ENCODE results near the gene CDK13.
A peak's percentile ranks its signal among the peaks of the same experiment; 100 is the strongest.
"Not testable (repeated sequence)": the region's sequence is repeated elsewhere in the genome, so short reads cannot be mapped to it uniquely, and the experiment has no call there.

Gene CDK13

DNA sequence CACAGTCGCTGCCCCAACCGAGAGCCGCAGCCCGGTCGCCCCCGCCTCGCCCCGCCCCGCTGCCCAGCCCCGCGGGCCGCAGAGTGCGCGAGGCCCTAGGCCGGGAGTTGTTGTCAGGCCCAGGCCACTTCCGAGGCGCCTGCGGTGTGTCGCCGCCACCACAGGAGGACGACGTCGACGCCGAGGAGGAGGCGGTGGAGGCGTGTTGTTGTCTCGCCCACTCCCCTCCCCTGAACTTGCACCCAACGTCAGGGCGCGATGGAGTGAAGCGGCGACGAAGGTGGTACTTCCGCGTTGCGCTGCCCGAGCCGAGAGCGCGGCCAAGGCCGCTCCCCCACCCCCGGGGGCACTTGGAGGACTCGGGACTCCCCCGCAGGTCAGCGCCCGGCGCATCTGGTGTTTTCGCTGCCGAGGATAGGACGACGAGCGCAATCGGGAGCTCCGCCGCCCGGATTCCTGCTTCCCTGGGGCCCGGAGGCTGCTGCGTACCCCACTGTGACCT lies at the start of gene CDK13:
CDK13 (plus strand) TSS at position 286 of the 502 bp plus-strand sequence. CDS start 386 bp downstream, outside the sequence.
- DNase-seq, result peak; percentile 88

DNA sequence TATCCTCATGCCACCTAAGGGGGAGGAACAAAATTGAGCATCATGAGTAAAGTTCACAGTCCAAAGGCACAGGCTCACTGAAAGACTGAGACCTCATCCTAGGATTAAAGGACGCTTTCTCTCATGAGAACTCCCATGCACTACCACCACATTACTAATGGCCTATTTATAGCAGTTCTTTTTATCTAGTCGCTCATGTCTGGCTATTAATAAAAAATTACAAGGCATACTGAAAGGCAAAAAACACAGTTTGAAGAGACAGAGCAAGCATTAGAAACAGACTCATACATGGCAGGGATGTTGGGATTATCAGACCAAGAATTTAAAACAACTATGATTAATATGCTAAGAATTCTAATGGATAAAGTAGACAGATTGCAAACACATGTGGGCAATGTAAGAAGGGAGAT lies 46.0 kb upstream of the CDK13 start:
- DNase-seq, result no peak

GRCh38 chr7:39908141-39908540 lies 41.9 kb upstream of the CDK13 start:
- DNase-seq, result no peak

DNA sequence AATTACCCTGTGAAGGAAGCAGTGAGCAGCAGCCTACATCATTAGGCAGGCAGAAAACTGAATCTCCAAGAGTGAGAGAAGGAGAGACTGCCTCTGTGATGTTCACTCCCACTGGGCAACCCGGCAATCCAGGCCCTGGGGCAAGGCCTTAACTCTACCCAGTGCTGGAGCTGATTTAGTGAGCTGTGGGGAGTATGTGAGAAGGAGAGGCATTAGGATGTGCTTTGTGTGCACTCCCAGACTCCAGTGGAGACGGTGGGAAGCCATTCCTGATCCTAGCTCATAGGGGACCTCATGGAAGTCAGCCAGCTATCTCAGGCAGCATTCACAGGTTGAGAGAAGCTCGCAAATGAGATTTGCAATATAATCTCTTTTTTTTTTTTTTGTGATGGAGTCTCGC lies 41.1 kb upstream of the CDK13 start:
- no peak for DNase-seq

GRCh38 chr7:39909526-39909925 lies 40.5 kb upstream of the CDK13 start:
- no peak for DNase-seq

GRCh38 chr7:39910108-39910869 lies 39.8 kb upstream of the CDK13 start:
- no peak for DNase-seq

- no peak for DNase-seq
Measured at GRCh38 chr7:39911167-39911566, 38.9 kb upstream of the CDK13 start.

DNA sequence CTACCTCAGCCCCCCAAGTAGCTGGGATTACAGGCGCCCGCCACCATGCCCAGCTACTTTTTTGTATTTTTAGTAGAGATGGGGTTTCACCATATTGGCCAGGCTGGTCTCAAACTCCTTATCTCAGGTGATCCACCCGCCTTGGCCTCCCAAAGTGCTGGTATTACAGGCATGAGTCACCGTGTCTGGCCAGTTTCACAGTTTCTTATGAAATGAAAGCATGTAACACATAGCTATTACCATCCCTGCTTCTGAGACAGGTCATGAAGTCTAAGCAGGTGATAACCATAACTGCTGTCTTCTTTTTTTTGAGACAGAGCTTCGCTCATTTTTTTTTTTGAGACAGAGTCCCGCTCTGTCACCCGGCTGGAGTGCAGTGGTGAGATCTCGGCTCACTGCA lies 34.2 kb upstream of the CDK13 start:
- DNase-seq, result not testable (repeated sequence)

DNA sequence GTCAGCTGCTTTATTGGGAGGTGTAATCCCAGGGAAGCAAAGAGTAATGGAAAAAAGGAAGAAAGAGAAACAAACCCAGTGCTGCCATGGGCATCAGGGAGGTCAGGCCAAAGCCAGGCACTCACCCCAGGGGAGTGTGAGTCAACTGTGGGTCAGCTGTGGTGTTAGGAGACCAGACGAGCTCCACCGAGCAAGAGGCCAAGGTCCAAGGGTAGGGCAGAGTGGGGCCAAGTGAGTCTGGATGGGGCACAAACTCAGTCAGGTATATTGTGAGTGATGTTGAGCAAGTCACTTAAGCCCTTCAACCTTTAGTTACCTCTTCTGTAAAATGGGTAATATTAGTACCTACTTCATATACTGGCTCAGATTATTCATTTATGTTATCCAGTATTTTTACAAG lies 30.4 kb upstream of the CDK13 start:
- no peak for DNase-seq

DNA sequence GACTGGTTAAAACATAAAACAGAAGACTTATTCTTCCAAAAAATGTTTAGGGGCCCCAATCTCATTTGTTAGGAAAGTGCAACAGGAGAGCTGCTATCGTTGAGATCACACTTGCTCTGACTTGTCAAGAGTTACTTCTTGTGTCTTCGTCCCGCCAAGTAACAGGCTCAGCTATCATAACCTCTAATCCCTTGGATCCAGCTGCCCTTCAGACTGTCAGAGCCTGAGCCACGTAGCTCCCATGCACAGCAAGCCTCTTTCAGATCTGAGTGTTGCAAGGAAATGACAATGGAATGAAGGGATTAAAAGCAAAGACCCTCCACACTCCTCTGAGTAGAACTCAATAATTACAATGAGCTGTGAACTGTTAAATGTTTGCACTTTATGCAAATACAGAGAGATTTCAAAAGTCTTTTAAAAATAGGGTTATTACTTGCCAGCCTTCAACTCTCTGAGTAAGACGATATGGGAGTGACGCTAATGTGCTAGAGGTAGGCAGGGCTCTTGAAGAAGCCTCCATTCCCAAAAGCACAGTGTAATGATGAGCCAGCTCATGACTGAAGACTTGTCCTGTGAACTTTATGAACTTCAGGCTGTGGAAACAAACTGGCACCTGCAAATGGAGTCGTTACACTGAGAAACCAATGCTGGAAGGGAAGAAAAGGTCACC lies 28.4 kb upstream of the CDK13 start:
- DNase-seq, result no peak

DNA sequence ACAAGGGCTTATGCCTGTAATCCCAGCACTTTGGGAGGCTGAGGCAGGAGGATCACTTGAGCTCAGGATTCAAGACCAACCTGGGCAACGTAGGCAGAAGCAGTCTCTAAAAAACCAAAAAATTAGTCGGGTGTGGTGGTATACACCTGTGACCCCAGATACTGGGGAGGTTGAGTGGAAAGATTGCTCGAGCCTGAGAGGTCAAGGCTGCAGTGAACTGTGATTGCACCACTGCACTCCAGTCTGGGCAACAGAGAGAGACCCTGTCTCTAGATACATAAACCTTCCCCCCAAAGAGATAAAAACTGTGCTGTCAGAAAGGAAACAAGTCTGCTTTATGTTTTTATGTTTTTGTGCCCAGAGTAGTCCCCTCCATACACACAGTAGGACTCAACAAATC lies 27.5 kb upstream of the CDK13 start:
- DNase-seq, result no peak

GRCh38 chr7:39923091-39923490 lies 27.0 kb upstream of the CDK13 start:
- DNase-seq, result no peak

GRCh38 chr7:39924122-39924521 lies 25.9 kb upstream of the CDK13 start:
- DNase-seq, result no peak

GRCh38 chr7:39926111-39926510 lies 23.9 kb upstream of the CDK13 start:
- no peak for DNase-seq

DNA sequence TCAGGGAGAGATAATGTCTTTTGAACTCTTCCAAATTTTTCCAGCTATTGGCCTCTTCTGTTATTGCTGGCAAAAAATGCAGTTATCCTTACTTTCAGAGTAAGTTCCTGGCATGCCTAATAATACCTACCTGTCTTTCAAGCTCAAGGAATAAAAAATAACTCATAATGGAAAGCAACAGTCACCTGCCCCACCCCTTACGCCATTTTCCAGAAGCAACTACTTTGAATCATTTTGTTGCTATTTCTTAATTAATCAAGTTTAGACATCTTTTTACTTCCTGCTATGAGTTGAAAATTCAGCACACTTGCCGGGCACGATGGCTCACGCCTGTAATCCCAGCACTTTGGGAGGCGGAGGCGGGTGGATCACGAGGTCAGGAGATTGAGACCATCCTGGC lies 23.0 kb upstream of the CDK13 start:
- no peak for DNase-seq

DNA sequence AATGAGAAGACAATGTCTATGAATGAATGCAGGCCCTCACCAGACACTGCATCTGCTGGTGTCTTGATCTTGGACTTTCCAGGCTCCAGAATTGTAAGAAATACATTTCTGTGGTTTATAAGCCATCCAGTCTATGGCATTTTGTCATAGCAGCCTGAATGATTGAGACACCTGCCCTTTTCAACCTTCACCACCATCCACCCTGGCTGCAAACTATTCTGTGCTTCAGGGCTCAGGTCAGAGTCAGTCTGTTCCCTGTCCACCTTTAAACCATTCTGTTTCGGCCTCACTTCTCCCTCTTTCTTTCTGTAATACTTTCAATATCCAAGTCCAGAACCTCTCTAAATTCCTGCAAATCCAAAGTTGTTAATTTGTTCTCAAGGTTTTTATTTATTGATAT lies 15.9 kb upstream of the CDK13 start:
- DNase-seq, result no peak

DNA sequence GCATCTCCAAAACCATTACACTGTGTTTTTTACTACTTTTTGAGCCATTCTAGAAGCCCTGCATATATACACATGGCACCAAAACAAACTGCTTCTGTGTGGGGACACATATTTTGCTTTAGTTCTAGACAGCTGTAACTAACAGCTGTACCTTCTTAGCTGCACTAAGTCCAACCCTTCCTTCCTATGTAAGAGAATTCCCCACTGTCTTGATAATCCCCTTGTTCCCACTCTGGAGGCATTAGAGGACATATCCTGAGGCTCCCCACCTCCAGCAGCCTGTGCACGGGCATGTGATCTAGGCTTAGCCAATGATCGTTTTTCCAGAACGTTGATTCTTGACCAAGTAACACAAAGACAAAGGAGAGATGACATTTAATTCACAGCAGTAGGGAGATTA lies 13.3 kb upstream of the CDK13 start:
- no peak for DNase-seq

DNA sequence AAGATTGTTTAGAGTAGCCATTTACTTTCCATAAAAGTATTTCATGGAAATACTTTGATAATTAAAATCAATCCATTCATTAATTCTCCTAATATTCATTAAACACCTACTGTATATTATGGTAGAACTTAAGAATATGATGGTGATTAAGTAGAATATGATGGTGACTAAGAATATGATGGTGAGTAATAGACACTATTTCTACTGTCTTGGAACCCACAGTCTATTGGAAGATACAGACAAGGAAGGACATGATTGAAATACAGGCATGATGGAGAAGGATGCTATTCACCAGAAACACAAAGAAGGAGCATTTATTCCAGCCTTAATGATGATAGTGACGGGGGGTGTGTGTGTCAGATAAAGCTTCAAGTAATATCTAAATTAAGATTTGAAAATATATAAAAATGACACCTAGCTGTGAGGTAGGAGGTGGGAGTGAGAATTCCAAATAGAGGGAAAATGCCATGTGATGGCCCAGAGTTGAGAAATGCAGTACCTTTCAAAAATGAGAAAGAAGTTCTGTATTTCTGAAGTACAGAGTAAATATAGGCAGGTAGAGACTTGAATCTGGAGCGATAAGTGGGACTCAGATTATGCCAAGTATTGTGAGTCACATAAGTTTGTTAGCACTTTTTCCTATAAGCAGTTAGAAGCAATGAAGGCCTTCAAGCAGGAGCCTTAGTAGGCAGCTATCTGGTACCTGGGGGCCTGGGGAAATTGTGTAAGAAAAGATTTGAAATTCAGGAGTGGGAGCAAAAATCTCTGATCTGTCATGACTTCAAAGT lies 12.5 kb upstream of the CDK13 start:
- no peak for DNase-seq

GRCh38 chr7:39942883-39943282 lies 7.2 kb upstream of the CDK13 start:
- DNase-seq, result no peak

DNA sequence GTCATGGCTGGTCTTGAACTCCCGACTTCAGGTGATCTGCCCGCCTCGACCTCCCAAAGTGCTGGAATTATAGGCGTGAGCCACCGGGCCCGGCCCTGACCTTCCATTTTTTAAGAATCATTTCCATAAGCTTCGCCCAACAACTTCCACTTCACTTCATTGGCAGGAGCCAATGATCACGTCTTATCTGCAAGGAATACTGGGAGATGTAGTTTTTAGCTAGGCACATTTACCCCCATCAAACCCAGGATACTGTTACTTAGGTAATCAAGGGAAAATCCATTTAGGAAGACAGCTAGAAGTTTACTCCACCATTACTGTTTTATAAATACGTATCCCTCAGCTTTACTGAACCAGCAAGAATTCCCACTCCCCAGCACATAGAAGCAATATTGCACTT lies 3.4 kb upstream of the CDK13 start:
- no peak for DNase-seq

- DNase-seq, result peak; percentile 2
Measured at GRCh38 chr7:39948375-39948955, 1.6 kb upstream of the CDK13 start.

DNA sequence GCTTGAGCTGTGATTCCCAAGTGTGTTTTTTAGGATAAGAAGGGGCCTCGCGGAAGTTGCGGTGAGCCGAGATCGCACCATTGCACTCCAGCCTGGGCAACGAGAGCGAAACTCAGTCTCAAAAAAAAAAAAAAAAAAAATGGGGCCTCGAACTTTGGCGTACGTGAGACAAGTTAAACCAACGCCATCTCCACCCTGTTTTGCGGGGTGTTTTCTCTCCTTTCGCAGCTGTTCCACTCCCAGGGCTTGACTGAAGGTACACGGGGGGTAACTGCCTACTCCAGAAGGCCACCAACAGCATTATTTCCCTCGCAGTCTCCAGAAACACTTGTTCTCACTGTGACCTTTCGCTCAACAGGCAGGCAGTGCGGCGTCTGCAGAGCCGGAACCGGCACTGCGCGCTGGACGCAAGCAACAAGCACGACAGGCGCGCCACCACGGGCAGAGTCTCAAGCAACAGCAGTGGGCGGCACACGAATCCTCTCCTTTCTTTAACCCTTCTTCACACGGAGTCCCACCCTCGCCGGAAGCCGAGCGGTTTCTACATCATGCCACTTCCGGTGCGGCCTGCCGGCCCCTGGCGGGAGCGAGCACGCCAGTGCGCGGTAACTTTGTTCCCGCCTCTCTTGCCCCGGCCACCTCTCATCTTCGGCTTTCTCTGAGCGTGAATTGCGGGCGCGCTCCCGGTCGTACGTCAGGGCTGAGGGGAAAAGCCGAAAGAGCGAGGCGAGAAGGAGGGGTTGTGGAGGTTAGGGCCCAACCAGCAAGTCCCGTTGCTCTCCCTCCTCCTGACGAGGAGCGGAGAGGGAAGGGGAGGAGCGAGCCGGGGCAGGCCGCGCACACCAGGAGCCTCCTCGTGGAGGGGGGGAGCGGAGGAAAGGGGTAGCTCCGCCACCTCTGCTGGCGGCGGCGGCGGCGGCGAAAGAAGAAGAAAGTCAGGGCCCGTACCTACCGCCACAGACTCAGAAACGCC lies 814 bp upstream of the CDK13 start:
- peak; percentile 99 for DNase-seq

Data from NCI-H146 (cell line).